ENCODE data around the gene BNC2.

The BNC2 gene

DNA sequence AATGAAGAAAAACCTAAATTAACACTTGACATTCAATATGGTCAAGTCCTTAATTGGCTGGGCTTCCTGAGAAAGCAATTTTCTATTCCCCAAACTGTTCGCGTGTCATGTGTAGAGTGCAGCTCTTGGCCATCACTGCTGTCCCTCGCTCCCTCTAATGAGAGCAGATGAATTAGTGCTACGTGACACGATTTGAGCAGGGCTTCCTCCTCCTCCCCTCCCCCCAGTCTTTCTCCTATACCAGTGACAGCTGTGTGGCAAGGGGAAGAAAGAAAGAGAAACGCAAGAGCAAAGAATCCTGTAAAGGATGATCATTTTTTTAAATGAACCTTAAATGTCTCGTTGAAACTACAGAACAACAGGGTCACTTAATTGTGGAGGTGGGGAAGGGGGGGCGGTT is 159.6 kb downstream of the BNC2 start:
- DNase-seq = no peak

- no peak for DNase-seq
These were observed 160.5 kb downstream of the BNC2 start for GRCh38 chr9:16709924-16710323.

- peak; percentile 36 for DNase-seq
These were observed 161.6 kb downstream of the BNC2 start for GRCh38 chr9:16708656-16709435.

DNA sequence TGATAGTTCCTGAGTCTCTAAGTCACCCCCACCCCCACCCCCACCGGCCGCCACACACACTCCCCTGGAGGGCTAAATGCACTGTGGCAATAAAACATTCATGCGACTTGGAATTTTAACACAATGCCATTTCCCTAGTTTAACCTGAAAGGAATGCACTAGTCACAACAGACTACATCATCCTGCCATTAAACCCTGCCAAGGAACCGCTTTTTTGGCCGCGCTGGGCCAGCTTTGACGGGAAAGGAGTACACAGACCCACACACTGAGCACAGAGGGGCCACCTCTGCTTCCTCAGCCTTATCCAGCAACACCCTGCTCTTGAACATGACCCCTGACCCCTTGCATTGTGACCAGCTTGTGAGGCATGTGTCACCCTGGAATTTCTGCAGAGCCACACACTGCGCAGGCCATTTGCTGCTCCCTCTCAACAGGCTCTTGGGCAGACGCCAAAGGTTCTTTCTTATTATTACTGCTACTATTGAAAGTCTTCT is 165.3 kb downstream of the BNC2 start:
- DNase-seq = peak; percentile 76

GRCh38 chr9:16704116-16705110 is 166.1 kb downstream of the BNC2 start:
- peak; percentile 41 for DNase-seq

GRCh38 chr9:16701347-16701746 is 169.1 kb downstream of the BNC2 start:
- DNase-seq = no peak

- DNase-seq = no peak
These were observed 176.9 kb downstream of the BNC2 start for GRCh38 chr9:16693616-16694015.

DNA sequence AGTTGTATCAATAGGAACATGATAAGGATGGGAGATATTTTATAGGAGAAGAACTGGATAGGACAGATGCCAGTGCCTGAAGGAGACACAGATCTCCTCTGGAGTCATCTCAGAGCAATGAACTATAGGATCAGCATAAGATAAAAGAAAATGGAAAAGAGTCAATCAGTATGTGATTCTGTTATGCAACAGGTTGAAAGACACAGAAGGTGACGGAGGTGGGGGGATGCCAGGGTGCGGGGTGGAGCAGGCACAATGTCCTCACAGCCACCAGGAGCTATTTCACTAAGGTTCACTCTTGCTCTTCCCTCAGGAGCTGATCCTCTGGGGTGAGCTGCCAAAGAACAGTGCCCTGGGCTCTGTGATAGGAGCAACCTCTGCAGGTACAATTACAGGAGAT is 179.8 kb downstream of the BNC2 start:
- DNase-seq = no peak

- no peak for DNase-seq
These were observed 180.3 kb downstream of the BNC2 start for GRCh38 chr9:16690205-16690604.

DNA sequence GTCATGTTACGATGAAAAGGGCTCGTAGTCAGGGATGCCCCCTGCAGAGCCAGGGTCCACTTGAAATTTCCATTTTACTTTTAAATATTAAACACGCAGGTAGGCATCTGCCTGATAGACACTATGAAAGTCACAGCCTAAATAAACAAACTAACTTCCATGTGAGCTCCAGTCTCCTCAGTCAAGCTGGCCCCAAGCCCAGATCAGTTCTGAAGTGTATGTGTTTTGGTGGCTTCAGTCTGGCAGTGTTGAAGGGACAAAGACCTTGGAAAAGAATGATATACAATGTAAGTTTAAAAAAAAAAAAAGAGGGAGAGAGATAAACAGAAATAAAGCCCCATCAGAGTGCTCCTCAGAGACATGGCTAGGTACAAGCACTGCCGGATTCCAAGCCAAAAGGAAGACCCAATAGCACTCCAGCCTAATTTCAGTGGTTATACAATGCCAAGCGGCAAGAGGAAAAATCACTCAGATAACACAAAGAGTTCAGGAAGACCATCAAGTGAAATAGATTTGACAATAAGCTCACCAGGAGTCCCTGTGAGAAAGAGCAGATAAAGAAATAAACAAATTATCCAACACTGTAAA is 181.0 kb downstream of the BNC2 start:
- no peak for DNase-seq

DNA sequence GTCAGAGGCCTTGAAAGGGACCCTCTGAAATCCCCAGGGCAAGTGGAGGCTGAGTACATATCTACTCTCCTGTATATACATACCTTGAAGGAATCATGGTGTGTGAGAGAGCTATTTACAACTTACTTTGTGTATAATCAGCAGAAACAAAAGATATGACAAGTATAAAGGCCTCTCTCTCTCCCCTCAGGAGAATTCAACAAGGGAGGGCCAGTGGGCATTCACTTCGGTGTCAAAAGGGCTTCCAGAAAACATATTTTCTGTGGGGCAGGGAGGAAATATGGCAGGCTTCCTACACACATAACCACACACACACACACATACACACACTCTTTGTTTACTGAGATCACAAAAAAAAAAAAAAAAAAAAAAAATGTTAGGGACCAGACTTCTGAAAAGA is 181.7 kb downstream of the BNC2 start:
- DNase-seq = no peak

DNA sequence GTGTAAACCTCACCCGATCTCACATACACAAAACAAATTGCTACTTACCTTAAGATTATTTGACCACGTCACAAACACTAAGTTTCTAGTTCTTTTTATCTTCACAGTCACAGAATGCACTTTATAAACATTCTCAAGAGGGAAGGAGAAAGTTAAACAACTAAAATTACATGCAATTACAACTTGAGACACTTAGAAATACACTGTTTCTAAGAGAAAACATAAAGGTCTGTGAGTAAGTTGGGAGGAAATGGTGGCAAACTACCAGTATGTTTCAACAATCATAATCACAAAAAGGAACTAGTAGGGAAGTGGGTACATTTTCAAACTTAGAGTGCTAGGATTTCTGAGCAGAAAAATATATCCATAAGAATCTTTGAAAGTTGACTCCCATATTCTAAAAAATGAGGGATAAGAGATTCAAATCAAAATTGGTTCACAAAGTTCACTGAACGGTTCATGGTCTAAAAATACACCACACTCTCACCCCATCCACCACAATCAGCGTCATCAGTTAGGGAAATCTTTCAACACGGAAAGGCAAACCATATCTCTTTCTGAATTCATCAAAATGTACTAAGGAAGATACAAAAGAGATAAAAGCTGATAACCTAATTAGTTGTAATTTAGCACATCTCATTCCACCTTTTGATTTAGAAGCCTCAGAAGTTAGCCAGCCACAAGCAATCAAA is 182.6 kb downstream of the BNC2 start:
- no peak for DNase-seq

- DNase-seq = no peak
These were observed 187.1 kb downstream of the BNC2 start for GRCh38 chr9:16683326-16683725.

- DNase-seq = no peak
These were observed 188.2 kb downstream of the BNC2 start for GRCh38 chr9:16682273-16682672.

- no peak for DNase-seq
These were observed 188.8 kb downstream of the BNC2 start for GRCh38 chr9:16681652-16681987.

GRCh38 chr9:16680975-16681651 is 189.4 kb downstream of the BNC2 start:
- DNase-seq = no peak

GRCh38 chr9:16680541-16680940 is 189.9 kb downstream of the BNC2 start:
- DNase-seq = no peak

- DNase-seq = no peak
These were observed 191.1 kb downstream of the BNC2 start for GRCh38 chr9:16679327-16679821.

- no peak for DNase-seq
These were observed 194.0 kb downstream of the BNC2 start for GRCh38 chr9:16676519-16676918.

GRCh38 chr9:16675131-16675530 is 195.3 kb downstream of the BNC2 start:
- DNase-seq = no peak

DNA sequence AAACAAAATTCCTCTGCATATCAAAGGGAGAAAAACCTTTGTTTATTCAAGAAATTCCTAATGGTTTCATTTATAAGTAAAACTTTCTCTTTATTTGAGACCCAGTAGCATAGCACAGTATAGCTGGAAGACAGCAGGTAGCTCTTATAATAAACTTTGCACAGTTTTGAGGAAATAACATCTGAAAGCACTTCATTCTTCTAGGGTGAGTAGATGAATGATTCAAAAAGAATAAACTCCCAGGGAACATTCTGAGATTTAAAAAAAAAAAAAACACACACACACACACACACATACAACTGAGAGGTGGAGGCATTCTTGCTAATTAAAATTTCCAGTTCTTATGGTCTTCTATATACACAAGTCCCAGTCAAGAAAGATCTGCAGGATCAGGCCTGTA is 197.3 kb downstream of the BNC2 start:
- no peak for DNase-seq

DNA sequence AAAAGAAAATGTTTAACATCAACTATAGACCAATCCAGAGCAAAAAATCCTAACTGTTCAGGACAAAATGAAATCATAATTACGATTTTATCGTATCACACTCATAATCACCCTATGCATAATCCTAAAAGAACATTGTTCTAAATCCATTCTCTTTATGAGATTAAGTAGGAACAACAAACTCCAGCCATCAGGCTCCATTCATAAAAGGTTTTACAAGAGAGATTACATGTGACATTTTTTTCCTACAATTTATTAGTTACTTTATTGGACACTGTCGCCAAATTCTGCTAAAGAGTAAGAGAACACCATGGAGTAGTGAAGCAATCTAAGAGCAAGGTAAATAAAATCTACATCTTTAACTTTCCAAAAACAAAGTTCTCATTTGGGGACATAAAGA is 198.0 kb downstream of the BNC2 start:
- no peak for DNase-seq

Data from right kidney (tissue), 1 donor.